ENCODE results near the gene HEBP1.
A peak's percentile ranks its signal among the peaks of the same experiment; 100 is the strongest.

HEBP1 gene

GRCh38 chr12:13023811-13024530 is 23.9 kb upstream of the HEBP1 start:
- DNase-seq, result peak; percentile 27

DNA sequence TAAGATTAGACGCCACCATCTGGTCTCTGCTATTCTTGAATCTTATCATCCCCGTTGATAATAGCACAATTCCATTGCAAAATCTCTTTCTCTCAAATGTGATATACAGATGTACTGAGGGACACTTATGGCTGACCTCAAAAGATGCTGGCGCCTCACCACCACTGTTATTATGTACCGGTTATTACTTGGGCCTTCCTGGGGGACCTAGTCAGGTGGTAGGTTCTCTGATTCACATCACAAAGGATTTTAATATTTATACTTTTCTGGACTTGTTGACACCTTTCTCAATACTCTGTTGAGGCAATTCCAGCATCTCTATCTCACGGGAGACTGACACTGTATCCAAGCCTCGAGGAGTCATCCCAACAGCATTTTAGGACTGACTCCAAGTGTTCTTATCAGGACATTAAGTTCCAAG is 22.8 kb upstream of the HEBP1 start:
- no peak for DNase-seq

DNA sequence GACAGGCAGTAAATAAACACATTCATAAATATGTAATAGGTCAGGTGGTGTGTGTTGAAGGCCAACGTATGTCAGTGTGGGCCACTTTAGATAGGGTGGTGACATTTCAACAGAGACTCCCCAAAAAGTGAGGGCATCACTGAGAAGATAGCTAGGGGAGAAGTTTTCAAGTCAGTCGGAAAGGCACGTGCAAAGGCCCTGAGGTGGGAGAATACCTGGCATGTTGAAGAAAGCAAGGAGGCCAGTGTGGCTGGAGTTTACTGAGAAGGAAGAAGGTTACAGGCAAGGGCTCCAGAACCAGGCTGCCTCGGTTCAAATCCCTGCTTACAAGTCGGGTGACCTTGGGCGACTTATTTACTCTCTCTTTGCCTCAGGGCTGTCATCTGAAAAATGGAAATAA is 11.0 kb upstream of the HEBP1 start:
- DNase-seq, result no peak

DNA sequence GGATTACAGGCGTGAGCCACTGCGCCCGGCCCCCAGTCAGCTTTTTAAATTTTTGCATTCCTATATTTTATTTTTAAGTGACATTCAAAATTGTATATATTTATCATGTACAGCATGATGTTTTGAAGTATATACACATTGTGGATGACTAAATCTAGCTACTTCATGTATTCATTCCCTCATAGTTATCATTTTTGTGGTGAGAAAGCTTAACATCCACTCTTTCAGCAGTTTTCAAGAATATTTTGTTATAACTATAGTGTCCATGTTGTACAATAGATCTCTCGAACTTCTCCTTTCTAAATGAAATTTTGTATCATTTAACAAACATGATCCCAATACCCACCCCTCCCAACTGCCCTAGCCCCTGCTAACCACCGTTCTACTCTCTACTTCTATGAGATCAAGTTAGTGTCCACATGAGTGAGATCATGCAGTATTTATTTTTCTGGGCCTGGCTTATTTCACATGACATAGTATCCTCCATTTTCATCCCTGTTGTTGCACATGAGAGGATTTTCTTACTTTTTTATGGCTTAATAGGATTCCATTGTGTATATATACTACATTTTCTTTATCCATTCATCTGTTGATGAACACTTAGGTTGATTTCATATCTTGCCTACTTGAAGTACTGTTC is 8.8 kb upstream of the HEBP1 start:
- no peak for DNase-seq

DNA sequence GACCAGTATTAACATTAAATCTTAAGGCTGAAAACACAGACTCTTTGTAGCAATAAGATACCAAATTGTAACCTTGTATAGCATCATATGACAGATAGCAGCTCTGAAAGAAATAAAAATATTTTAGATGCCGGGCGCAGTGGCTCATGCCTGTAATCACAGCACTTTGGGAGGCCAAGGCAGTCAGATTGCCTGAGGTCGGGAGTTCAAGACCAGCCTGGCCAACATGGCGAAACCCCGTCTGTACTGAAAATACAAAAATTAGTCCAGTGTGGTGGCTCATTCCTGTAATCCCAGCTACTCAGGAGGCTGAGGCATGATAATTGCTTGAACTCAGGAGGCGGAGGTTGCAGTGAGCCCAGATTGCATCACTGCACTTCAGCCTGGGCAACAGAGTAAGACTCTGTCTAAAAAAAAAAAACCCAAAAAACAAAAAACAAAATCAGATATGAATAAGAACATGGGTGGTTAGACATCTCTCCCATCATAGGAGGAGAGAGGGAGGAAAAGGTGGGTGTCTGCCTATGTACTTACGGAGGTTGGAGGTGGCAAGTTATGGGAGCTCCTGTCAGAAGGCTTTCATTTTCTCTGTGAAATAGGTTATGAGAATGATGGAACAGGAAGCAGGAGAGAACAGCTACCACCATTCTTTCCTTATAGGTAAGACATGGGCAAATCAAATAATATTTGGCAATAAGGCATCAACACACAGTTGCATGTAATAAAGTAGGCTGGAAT is 7.6 kb upstream of the HEBP1 start:
- DNase-seq, result no peak

DNA sequence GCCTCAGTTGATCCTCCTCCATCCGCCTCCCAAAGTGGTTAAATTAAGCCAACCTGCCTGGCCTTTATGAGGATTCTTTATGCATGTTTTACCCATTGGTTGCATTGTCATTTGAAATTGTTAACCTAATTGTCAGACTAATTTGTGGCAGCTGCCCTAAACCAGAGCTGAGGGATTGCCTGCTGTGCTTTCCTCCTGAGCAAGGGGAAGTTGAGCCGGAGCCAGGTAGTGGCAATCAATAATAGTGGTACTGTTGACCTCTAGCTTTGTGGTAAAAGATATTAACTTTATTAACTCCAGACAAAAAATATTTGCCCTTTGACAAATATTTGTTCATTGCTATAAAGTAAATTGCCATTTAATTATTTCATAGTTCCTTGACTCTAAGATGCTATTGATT is 5.6 kb upstream of the HEBP1 start:
- peak; percentile 38 for DNase-seq

DNA sequence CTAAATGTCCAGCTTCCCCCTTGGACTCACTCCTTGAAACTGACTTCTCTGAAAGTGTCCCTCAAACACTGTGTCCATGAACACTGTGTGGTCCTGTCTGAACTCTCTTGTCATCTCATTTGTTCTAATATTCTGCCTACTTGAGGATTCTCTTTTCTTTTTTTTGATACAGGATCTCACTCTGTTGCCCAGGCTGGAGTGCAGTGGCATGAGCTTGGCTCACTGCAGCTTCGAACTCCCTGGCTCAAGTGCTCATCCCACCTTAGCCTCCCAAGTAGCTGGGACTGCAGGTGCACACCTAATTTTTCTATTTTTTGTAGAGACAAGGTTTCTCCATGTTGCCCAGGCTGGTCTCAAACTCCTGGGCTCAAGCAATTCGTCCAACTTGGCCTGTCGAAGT is 4.9 kb upstream of the HEBP1 start:
- no peak for DNase-seq

DNA sequence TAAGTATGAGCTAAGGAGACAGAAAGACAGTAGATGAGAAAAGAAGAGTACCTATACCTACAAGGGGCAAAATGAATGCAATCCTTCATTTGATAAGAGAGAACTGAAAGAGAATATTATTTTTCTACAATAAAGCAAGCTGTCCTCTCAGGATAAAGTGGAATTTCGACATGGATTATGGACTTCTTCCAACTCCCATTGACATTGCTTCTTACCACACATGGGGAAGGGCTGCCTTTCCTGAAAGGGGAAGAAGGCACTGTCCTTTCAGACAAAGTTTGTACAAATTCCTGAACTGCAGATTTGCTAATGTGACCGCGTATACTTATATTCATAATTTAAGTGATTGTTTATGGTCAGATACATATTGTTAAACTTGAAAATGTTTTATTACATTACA is 4.3 kb upstream of the HEBP1 start:
- no peak for DNase-seq

DNA sequence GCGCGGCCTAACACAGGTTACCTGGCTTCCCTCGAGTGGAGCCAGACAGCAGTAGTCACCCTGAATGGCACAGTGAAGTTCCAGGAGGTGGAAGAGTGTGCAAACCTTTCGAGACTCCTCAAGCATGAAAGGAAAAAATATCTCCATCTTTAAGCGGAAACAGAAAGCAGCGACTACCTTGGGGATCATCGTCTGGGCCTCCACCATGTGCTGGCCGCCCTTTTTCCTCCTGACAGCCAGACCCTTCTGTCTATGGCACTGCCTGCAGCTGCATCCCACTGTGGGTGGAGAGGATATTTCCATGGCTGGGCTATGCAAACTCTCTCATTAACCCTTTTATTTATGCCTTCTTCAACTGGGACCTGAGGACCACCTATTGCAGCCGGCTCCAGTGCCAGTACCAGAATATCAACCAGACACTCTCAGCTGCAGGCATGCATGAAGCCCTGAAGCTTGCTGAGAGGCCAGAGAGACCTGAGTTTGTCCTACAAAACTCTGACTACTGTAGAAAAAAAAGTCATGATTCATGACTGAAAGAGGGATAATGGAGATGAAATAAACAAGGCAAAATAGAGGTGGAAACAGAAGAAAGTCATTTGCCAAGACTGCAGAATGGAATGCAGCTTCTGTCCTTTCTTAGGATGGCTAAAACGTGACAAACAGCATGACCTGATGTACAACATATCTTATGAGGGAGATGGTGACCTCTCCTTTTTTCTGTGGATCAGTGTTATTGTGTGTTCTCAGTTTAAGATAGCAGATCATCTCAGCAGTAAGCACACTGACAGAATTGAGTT is 2.4 kb upstream of the HEBP1 start:
- no peak for DNase-seq

- DNase-seq, result no peak
Measured at GRCh38 chr12:13001775-13002040, 1.6 kb upstream of the HEBP1 start.

DNA sequence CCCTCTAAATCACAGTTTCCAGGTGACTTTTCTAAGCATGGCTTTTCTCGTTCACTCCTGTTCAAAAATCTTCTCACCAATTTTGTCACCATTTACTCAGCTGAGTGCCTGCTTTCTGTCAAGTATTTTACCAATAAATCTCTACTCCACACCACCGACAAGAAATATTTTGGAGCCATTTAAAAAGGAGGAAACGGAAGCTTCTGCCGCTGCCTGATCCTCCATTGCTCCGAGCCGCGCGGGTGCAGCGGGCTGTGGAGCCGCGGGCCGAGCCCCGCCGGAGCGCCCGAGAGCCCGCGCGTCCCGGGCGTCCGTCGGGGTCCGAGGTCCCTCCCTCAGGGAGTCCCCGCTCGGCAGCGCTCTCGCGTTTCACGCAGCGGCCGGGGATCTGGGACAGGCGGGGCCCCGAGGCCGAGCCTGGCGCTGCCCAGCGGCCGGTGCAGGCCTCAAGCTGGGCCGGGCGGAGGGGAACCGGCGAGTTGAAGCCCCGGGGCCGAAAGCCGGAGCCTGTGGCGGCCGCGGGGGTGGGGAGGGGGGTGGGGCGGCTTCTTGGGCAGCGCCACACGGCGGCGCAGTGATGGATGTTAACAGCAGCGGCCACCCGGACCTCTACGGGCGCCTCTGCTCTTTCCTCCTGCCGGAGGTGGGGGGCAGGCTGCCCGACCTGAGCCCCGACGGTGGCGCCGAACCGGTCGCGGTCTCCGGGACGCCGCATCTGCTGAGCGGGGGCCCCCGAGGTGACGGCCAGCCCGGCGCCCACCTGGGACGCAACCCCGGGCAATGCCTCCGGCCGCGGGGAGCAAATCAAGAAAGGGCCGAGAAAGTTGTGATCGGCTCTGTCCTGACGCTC is 1.1 kb upstream of the HEBP1 start:
- DNase-seq, result peak; percentile 64

DNA sequence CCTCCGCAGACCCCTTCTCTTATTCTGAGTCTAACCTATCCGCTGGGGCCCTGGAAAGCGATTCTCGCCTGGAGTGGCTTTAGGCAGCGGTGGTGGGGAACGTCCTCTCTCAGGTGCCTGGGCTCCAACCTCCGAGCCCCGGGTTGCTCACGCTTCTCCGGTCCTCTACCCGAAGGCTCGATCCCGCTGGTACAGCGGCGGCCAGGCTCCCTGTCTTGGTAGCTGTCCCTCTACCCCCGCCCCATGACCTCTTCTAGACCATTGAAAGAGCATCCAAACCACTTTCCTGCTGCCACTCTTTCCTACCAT is 505 bp upstream of the HEBP1 start:
- peak; percentile 74 for DNase-seq

- no peak for DNase-seq
Measured at GRCh38 chr12:12999271-12999958, 650 bp downstream of the HEBP1 start.

- DNase-seq, result no peak
Measured at GRCh38 chr12:12998248-12998647, 1.8 kb downstream of the HEBP1 start.

GRCh38 chr12:12997734-12998133 is 2.3 kb downstream of the HEBP1 start:
- DNase-seq, result no peak

- no peak for DNase-seq
Measured at GRCh38 chr12:12997156-12997555, 2.9 kb downstream of the HEBP1 start.

DNA sequence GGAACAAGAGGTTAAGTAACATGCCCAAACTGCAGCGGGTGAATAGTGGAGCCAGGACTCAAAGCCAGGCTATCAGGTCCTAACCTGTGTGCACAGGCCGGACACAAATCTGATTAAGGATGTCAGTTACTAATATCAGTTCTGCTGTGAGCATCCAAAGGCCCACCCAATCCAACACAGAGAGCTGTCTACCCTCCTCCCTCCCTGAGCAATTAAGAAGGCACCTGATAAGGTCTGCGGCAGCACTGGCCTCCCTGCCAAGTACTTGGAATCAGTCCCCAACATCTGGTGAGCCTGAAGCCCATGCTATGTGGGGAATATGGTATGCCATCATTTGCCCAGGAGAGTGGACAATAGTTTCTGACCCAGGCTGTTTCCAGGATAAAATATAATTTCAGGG is 3.9 kb downstream of the HEBP1 start:
- no peak for DNase-seq

GRCh38 chr12:12995088-12995487 is 5.0 kb downstream of the HEBP1 start:
- DNase-seq, result no peak

DNA sequence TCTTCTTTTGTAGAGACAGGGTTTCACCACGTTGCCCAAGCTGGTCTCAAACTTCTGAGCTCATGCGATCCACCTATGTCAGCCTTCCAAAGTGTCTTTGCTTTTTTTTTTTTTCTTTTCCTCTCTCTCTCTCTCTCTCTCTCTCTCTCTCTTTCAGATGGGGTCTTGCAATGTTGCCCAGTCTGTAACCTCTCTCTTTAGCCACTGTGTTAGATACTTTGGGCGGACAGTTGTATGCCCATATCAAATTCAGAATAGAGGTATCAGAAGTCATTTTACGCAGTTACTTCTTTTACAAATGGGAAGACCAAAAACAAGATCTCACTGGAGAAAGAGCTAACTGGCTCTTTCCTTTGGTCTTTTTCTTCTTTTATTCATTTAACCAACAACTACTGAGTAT is 6.7 kb downstream of the HEBP1 start:
- DNase-seq, result no peak

- DNase-seq, result no peak
Measured at GRCh38 chr12:12992418-12993130, 7.5 kb downstream of the HEBP1 start.

DNA sequence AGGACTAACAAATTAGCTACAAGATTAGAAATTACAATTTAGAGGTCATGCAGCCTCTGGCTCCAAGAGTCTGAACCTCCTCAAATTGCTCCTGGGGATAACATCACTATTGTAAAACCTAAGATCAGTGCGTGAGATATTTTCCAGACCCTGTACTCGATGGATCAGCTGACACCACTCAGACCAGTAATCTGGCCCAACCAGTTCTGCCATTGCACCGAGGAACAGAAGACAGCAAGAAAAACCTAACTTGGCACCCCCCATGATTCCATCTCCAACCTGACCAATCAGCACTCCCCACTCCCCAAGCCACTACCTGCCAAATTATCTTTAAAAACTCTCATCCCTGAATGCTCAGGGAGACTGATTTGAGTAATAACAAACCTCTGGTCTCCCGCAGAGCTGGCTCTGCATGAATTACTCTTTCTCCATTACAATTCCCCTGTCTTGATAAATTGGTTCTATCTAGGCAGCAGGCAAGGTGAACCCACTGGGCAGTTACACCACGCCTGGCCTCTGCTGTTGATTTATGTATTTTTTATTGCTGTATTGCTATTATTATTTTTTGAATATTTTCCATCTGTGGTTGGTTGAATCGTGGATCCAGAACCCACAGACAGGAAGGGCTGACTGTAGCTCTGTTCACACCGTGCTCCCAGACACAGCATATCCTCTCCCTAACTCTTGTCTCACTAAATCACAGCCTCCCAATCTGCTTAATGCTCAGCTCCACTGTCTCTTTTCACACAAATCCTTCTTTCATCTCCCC is 9.2 kb downstream of the HEBP1 start:
- DNase-seq, result no peak

Measured in DMS79 treated with DMSO at 0.1 percent for 48 hours (cell line).